TTC549 (cell line): ENCODE data around the gene RAMP3.
"Not testable (repeated sequence)": the region's sequence is repeated elsewhere in the genome, so short reads cannot be mapped to it uniquely, and the experiment has no call there.

Source experiments
- FAIRE-seq: peaks from 2 replicates; lab custom pipeline; 2012; peaks lifted over from hg19 to GRCh38; lab: Jason Lieb, UNC

The RAMP3 gene, protein sequence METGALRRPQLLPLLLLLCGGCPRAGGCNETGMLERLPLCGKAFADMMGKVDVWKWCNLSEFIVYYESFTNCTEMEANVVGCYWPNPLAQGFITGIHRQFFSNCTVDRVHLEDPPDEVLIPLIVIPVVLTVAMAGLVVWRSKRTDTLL

GRCh38 chr7:45157653-45158401, at the start of gene RAMP3:
Gene RAMP3 (plus strand): TSS chr7:45157791. CDS start chr7:45157829, 38 bp downstream.
- no peak for FAIRE-seq

DNA sequence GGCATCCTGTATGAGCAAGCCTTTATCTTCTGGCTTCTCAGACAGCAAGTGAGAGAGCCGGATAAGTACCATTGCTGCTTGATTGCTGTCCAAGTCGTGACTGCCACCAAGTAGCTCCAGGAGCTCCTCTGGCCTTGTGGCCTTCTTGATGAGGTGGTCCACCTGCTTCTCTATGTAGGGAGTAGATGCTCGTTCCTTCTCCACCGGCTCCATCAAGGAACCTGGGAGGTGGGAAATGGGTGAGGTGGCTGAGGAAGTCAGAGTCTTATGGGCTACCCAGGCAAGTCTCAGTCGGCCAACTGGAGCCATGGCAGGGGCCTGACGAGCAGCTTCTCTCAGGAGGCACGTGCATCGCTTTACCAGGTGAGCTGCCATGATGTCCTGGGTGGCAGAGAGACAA, 48.7 kb upstream of the RAMP3 start:
- FAIRE-seq = no peak

GRCh38 chr7:45111298-45112223, 46.0 kb upstream of the RAMP3 start, which contains the start of gene TBRG4:
Gene TBRG4 (minus strand): TSS chr7:45111697. CDS start chr7:45109237, 2,460 bp downstream.
- no peak for FAIRE-seq

- no peak for FAIRE-seq
These were observed 44.9 kb upstream of the RAMP3 start for GRCh38 chr7:45112648-45113047.

DNA sequence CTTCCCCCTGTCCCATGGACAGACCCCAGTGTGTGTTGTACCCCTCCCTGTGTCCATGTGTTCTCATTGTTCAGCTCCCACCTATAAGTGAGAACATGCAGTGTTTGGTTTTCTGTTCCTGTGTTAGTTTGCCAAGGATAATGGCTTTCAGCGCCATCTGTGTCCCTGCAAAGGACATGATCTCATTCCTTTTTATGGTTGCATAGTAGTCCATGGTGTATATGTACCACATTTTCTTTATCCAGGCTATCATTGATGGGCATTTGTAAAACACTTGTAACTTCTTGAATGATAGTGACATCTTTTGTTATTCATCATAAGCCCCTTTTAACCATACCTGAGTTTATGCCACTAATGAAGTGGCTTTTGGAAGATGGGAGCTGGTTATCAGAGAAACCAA, 43.3 kb upstream of the RAMP3 start:
- not testable (repeated sequence) for FAIRE-seq

- no peak for FAIRE-seq
These were observed 42.7 kb upstream of the RAMP3 start for GRCh38 chr7:45114926-45115325.

GRCh38 chr7:45116048-45116447, 41.5 kb upstream of the RAMP3 start:
- no peak for FAIRE-seq

DNA sequence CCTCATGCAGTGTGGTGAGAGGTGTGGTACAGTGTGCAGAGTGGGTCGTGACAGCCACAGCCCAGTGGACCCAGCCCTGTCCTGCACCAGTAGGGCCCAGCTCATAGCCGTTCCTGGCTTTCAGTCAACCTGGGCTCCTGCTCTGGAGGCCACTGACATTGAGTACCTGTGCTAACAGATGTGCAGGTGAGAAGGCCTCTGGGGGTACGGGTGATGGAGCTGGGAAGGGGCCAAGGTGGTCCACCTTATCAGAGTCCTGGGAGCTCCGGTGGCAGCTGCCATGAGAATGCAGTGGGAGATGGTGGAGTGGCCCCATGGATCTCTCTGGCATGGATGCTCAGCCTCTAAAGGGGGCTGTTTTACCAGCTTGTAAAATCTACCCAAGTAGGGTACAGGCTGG, 40.0 kb upstream of the RAMP3 start:
- FAIRE-seq = no peak

DNA sequence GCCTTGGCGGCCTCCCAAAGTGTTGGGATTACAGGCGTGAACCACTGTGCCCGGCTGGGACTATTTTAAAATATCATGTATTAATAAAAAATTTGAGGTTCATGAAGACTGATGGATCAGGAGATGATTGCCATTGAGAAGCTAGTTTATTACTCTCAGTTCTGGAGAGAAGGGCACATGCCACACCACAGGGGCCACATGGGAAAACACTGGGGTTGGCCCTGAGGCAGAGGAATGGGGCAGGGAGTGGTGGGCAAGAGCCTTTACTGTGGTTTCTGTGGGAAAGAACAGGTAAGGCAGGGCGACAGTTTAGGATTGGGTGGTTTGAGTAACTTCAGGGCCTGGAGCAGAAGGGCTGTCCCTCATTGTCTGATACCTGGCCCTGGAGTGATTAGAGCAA, 39.3 kb upstream of the RAMP3 start:
- no peak for FAIRE-seq

- no peak for FAIRE-seq
These were observed 38.7 kb upstream of the RAMP3 start for GRCh38 chr7:45118889-45119331.

DNA sequence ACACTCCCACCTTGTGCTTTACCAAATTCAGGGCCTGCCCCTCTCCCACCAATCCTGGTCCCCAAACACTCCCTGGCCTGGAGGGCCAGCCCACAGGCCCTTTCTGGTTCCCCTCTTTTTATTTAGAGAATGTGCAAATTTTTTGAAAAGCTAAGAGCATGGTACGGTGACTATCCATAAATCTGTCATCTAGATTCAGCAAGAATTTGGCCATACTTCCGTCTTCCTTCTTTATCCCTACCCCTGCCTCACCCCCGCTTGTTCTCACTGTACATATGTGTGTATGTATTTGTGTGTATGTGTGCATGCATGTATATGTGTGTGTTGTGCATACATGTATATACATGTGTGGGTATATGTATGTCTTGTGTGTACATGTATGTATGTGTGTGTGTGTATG, 38.0 kb upstream of the RAMP3 start:
- no peak for FAIRE-seq

- FAIRE-seq = no peak
These were observed 34.4 kb upstream of the RAMP3 start for GRCh38 chr7:45122975-45123860.

DNA sequence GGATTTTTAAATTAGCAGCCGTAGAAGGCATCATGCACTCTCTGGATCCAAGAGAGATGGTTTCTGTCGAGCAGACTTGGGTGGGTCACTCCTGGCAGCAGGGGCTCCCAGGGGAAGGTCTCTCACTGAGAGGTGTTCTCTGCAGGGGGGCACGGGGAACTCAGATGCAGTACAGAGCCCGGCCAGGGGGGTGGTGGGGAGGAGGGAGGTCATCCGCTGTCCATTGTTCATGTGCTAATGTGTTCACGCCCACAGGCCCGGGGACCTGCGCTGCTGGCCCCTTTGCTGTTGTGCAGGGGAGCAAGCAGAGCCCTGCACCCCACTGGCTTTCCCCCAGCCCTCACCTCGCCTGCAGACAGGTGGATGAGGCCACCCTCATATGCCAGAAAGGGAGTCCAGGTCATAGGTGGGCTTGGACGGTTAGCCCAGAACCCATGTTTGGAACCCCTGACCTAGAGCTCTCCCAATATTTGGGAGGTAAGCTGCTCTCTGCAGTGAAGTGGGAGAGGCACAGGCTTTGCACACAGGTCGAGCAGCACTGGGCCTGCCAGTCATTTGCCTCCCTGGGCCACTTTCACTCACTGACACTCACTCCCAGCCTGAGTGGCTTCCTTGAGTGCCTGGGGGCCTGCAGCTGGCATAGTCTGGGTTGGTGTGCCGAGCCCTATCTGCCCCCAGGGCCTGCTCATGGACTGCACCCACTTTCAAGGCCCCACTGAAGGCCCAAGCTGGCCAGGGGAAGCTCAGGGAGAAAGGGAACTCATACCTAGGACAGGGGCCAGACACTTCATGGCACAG, 33.5 kb upstream of the RAMP3 start:
- FAIRE-seq = no peak

GRCh38 chr7:45125193-45125904, 32.2 kb upstream of the RAMP3 start:
- no peak for FAIRE-seq

GRCh38 chr7:45126201-45126600, 31.4 kb upstream of the RAMP3 start:
- FAIRE-seq = no peak

GRCh38 chr7:45126920-45127319, 30.7 kb upstream of the RAMP3 start:
- no peak for FAIRE-seq

GRCh38 chr7:45129181-45129800, 28.3 kb upstream of the RAMP3 start:
- no peak for FAIRE-seq

DNA sequence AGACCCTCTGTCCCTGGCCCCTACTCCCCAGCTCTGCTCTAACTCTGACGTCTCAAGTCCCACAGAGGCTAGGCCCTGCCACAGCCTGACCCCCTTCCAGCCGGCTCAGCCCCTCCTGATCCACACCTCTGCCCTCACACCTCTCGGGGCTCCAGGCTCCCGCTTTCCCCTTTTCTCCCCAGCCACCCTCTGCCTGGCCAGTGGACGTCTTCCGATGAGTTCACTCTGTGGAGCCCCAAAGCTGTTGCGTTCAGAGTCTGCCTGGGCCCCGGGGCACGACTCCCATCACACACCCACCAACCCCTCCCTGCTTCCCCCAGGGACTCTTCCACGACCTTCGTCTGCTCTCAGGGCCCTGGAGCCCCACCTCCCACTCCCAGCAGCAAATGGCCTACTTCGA, 27.7 kb upstream of the RAMP3 start:
- no peak for FAIRE-seq

- no peak for FAIRE-seq
These were observed 26.7 kb upstream of the RAMP3 start for GRCh38 chr7:45130910-45131309.

- FAIRE-seq = no peak
These were observed 25.7 kb upstream of the RAMP3 start for GRCh38 chr7:45131891-45132290.
